Left cardiac atrium (tissue), 4 donors: ENCODE measurements around the gene COLEC12. TPM values are rescaled to one million over a fixed set of nuclear protein-coding genes. Genes with fewer than 3 reads are reported as not detected.

Source experiments
- ATAC-seq, 2 donors: fragments of 200-7000 bp; cut with Tn5 transposase; one replicate each; pipeline ENCODE4 v1.9.1; 2020; ENCODE audit warnings: mild to moderate bottlenecking in 2 of 2, moderate library complexity in 2 of 2
- DNase-seq: peaks from one replicate; pipeline ENCODE4 v3.0.0-alpha.2; 2020
- intact Hi-C, 2 donors: fragments of 100-400 bp; cut with DNase I; formaldehyde crosslinking; loops; one replicate each; pipeline versions ENCODE4 v1.14.1 to v1.15.1; 2022 to 2023
- total RNA-seq, 2 donors: library from RNA; stranded (reverse); fragmentation: NEBNext Ultra II Directional; extraction: Animal tissue kit (Norgen Biotek cat#: 25700); gene quantifications; one replicate each; pipeline ENCODE4 v1.2.1, GENCODE V29; 2021
- donor health status: DM: no; HTN: yes; CAD: no.
- donor health status: DM: no; HTN: yes; CAD: no; lungs with severe emphysema.
- donor health status: DM: yes; HTN: yes; CAD: no.
- donor health status: Dilated cardiomyopathy.

The COLEC12 gene
- total RNA-seq, 2 donors from 2014 or later, result 14.2 to 25.1 TPM

DNA sequence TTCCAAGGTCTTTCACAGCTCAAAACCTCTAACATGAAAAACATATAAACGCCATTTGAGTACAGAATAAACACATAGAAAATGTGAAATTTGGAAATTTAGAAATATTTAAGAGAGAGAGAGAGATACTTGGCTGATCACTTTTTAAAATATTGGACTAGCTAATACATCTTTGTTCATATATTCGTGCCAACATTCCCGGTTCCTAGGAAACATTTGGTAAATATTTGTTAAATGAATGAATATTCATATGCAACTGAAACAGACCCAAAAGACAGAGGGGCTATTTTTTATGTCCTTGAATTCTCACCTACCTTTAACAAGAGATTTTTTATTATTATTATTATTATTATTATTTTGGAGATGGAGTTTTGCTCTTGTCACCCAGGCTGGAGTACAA lies 8.3 kb upstream of the COLEC12 start:
- intact Hi-C loops, result no loop called here
- no peak for DNase-seq
- no peak for ATAC-seq

DNA sequence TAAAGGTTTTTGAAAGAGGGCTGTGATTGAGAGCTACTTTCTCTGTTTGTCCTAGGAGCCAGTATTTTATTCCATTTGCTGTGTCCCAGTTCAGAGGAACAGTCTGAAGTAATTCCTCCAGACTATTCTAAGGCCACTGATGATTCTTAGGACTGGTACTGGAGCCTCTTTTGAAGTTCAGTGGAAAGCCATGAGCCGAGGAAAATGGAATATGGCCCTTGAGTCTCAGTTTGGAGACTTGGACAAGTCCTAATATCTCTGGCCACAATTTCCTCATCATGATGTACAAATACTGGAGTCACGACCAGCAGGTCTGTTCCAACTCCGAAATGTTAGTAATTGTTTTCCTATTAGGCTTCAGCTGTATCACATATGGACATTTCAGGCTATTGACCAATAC lies 7.1 kb upstream of the COLEC12 start:
- ATAC-seq, result no peak
- intact Hi-C loops, result no loop called here
- no peak for DNase-seq

DNA sequence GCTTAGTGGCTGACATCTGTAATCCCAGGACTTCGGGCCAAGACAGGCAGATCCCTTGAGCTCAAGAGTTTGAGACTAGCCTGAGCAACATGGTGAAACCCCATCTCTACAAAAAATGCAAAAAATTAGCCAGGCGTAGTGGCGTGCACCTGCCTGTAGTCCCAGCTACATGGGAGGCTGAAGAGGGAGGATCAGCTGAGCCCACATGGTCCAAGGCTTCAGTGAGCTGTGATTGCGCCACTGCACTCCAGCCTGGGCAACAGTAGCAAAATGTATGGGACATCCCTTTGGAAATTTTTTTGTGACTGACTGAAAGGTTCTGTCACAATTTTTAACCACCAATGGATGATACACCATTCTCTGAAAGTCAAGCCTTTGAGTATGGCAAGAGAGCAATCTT lies 6.3 kb upstream of the COLEC12 start:
- intact Hi-C loops, result no loop called here
- ATAC-seq, result no peak

DNA sequence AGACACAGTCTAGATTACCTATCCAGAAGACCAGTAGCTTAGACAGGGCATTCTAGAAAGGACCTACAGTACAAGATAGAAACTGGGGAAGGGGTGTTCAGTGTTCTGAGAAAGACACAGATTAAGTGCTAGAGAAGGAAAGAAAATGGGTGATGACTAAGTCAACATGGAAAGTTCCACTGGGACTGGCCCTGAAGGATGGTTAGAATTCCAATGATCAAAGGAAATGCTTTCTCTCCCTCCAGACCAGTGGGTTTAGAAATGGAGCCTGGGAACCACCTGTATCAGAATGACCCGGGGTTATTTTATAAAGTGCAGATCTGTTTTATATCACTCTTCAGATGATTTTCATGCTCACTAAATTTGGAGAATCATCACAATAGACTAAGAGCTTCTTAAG lies 5.8 kb upstream of the COLEC12 start:
- DNase-seq (no peak), ATAC-seq (no peak)
- intact Hi-C loops, result no loop called here

More for the DNA sequence above, 6.3 kb upstream of the COLEC12 start:
- DNase-seq, result no peak

DNA sequence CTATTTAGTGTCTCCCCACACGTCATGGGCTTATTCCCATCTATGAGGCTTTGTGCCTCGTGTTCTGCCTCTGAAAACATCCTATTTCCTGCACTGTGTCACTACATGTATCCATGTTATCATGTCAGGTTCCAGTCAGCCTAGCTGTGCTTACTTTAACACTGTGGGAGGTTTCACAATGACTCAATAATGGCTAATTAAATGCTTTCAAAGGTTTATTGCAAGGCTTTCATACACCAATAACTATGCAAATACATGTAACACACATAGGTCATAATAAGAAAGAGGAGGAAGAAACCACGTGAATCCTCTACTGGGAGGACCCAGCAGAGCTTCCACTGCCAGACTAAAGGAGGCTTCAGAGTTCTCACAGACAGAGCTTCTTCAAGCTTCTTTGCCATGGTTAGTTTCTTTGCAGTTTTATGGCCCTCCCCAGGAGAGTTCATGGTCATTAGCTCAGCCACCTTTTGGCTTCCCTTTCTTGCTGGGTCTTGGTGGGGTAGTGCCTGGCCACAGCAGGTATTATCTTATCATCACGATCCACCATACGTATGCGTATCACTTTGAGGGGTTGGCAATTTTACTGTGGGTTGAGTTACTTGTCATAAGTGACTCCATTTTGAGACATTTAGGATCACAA lies 5.1 kb upstream of the COLEC12 start:
- DNase-seq (no peak), ATAC-seq (no peak)
- intact Hi-C loops, result no loop called here

DNA sequence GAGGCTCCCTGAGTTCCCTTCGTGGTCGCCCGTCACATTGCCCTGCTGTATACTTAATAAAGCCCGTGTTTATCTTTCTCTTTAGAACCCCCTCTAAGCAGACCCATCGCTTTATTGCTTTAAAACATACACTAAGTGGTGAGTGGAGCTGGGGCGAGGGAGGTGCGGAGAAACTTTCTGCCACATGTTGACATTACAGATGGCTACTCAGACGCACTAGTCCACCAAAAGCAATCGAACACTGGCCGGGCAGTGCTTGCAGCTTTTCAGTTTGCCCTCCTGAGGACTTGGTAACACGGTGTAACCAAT lies 859 bp upstream of the COLEC12 start:
- no peak for DNase-seq
- ATAC-seq, result no peak
- intact Hi-C loops, result no loop called here

DNA sequence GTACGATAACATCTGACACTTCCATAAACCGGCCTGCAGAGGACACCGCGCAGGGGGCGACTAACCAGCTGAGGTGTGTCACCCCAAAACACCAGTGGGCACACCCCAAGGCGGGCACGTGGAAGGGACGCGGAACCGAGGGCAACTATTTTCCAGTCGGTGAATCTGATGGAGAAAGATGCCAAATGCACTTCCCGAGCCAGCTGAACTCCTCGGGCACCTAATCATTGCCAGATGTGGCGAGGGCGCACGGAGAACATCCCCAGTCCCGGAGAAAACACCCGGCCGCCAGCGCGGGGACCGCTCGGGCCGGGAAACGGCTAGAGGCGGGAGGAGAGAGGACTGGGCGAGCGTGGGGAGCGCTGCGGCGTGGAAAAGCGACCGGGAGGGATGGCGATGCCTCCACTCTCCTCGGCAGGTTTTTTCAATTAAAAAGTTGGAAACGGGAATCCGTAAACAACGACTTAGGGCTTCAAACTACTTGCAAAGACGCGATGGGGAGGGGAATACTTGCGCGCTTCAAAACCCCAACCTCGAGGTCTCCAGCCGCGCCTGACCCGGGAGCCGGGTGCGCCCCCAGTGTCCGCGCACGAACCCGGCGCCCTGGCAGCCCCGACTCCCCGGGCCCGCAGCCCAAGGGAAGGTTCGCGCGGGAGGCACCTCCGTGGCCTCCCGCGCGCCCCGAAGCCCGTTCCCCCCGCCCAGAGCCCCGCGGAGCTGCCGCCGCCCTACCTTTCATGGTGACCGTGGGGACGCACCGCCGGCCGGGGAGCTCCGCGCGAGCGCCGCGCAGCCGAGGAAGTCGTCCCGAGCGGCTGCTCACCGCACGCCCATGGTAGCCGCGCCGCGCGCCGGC lies 497 bp downstream of the COLEC12 start:
- no peak for DNase-seq
- peak; percentile 44 to 46 for ATAC-seq
- intact Hi-C loops, result no loop called here

DNA sequence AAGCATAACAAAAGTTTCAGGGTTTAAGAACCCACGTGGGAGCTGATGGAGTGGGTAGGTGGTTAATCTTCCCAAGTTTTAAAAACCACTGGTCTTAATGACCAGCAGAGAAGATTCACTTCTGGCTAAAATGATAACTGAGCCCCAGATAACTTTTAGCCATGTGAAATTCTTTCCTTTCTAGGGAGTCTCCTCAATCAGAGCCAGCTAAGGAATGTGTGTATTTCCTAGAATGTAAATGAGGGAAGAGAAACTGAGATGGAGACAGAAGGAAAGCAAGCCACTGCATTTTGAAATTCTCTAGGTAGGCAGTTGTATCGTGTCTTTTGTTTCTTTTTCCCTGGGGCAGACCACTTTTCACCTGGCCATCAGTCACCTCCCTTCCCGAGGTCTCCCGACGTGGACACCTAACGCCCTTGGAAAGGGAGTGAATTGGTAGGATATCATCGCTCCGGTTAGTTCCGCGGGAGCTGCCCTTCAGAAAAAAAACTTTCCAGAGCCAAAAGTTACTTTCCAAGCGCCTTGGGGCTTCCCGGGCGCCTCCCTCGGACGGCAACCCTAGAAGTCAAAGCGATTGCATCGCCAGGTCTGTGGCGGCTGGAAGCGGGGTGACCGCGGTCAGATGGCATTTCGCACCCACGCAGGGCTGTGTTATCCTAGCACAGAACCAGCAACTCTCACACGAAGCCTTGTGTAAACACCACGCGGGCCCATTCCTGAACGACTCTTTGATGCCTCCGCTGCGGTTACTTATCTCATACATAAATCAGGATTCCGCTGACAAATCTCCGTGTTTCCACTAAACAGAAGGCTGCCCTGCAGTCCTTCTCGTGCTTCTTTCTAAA lies 1.3 kb downstream of the COLEC12 start:
- intact Hi-C loops, result no loop called here

DNA sequence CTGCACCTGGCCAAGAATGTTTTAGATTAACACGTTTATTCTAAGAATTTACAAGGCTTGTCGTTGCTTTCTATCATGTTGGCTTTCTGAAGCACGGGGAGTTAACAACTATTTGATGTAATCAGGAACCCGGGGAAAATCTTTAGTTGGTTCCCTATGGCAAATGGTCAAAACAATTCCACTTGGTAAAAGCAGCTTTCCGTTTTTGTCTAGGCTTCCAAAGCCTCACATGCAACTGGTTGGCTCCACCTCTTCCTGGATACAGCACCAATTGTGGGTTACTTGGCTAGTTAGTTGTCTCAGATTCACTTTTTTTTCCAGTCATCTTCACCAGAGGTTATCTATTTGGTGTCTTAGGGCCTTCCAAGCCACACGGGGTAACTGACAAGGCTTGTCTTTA lies 2.8 kb downstream of the COLEC12 start:
- intact Hi-C loops, result no loop called here
- DNase-seq, result no peak
- no peak for ATAC-seq

More for the DNA sequence above, 1.3 kb downstream of the COLEC12 start:
- ATAC-seq (peak in 1 of 2 donors; percentile 16), DNase-seq (no peak)

DNA sequence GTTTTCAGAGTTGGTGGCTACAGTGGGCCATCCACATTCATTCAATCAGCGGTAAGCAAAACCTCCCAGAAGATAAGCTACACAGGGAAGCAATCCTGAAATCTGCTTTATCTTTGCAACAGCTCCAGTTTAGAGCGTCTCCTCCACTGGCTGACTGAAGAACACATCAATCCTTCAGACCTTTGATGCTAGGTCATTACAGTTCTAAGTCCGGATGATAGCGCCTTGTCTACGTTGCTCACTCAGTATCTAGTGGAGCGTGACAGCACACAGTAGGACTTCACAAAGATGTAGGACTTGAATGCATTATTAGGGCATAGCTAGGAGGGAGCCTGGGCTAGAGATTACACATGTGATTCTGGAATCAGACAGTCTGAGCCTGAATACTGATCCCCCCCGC lies 5.0 kb downstream of the COLEC12 start:
- intact Hi-C loops, result no loop called here
- ATAC-seq (no peak), DNase-seq (no peak)

DNA sequence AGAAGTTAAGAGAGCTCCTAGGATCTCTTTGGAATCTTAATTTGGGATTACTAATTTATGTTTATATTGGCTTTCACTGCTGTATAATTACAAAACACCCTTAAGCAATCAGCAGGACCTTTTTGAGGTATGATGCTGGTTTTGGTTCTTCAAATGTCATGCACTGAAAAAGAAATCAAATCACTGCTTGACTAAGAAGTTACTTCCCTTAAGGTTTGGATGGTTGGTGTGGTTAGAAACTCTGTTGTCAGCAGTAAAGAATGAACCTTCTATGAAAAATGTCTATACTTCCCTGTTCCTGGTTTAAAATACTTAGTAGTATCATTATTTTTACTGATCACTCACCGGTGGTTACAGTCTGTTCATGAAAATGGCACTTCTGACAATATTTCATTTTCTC lies 5.5 kb downstream of the COLEC12 start:
- intact Hi-C loops, result no loop called here
- DNase-seq (no peak), ATAC-seq (peak in 1 of 2 donors; percentile 33)

DNA sequence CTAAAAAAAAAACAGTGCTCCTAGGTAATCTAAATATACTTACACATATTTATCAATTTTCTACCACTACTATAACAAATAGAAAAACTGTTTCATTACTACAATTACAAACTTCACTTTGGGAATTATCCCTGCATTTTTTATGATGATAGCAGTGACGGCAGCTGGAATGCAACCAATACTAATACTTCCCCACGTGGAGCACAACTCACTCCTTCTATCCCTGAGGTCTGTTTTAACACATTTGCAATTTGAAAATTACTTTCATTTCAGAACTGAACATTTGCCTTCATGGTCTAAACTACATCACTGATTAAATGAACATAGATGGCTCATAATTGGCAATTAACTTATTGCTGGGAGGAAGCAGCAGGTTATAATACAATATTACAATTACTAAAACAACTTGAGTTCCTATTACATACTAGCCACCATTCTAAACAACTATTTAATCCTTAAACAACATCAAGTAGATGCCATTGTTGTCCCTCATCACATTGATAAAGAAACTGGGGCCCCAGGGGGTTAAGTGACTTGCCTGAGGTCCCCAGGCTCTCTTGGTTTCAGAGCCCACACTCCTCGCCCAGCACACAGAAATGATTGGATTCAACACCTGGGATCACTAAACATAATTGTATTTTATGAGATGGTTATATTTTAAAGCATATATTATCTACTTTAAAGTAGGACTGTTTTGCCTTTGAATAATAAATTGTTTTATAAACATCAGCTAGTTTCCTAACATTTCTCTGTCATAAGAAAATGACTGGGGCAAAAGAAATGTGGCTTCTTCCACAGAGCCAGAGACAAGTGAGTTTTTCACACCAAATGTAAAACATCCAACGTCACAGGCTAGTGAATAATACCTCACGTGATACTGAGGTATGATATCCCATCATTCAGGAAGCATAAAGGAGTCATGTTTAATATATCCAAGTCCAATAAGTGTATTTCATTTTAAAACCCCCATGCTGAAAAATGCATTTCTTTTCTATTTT lies 6.2 kb downstream of the COLEC12 start:
- intact Hi-C loops, result no loop called here
- DNase-seq (no peak), ATAC-seq (peak in 1 of 2 donors; percentile 52)

DNA sequence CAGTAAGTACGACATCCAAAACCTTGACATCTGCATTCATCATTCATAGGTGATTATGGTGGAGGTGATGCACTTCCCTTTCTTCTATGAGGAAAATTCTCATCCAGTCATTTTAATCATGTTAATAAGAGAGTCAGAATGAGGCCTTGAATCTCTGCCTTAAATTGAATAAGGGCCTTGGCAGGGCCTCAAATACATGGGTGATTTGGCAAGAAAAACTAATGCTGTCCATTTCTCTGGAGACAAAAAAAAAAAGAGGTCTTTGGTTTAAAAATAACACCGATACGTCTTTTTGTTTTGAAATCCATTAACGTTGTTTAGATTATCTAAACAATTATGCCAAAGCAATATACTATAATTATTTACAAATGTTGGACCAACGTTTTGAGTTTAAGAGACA lies 8.1 kb downstream of the COLEC12 start:
- ATAC-seq (no peak), DNase-seq (no peak)
- intact Hi-C loops, result no loop called here

DNA sequence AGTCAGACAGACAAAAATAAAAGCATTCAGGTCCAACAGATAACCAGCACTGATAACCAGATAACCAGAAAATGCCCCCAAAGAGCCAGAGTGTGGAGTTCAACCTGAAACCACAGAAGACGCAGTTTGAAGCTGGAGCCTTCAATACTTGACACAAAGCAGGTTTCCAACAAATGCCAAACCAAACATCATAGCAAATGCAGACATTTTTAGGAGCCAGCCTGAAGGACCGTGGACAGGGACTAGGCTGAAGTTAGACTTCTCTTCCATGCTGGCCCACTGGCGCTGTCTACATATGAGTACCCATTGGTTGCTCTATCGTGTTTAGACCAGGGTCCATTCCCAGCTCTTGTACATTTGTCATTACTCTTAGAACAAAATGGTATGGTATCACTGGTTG lies 9.9 kb downstream of the COLEC12 start:
- intact Hi-C loops, result no loop called here
- DNase-seq, result no peak
- no peak for ATAC-seq

DNA sequence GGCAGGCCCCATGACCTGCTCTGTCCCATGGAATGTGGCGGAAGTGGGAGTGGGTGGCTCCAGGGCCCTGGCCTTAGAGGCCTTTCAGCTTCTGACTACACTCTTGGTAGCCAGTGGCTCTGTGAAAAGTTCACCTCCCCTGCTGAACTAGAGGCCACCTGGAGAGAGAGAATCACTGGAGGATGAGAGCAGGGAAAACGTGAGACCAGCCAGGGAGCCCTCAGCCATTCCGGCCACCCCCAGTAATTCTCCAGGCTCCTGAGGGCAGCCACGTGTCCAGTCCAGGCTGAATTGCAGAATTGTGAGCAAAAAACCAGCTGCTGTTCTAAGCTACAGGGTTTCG lies 10.5 kb downstream of the COLEC12 start:
- intact Hi-C loops, result no loop called here
- DNase-seq (no peak), ATAC-seq (no peak)

DNA sequence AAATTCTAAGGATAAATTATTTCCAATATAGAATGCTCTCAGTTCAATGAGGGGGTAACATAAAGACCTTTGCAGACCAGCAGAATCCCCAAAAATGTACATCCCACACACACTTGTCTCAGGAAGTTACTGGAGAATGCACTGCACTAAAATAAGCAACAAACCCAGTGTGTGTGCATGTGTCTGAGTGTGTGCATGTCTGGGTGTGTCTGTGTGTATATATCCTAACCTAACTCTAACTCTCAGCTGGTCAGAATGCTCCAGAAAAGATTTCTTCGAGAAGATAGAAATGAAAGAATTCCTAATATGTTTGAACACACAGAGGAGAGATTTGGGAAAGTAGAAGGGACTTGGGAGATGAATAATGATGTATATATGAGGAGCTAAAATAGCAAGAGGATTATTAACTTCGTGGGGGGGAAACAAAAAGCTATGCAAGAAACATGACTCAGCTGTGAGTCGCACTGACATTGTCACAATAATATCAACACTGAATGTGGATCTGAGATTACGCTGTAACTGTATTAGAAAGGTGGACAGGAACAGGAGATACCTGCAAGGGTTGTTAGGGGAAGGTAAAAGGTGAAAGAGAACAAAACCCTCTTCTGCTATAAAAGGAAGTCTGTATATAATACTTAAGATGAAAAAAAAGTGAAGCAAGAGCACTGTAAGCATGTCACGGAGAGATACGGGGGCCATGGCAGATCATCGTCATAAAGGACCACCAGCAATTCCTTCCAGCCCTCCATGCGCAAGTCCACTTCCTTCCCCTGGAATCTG lies 11.1 kb downstream of the COLEC12 start:
- intact Hi-C loops, result no loop called here
- ATAC-seq (no peak), DNase-seq (no peak)

DNA sequence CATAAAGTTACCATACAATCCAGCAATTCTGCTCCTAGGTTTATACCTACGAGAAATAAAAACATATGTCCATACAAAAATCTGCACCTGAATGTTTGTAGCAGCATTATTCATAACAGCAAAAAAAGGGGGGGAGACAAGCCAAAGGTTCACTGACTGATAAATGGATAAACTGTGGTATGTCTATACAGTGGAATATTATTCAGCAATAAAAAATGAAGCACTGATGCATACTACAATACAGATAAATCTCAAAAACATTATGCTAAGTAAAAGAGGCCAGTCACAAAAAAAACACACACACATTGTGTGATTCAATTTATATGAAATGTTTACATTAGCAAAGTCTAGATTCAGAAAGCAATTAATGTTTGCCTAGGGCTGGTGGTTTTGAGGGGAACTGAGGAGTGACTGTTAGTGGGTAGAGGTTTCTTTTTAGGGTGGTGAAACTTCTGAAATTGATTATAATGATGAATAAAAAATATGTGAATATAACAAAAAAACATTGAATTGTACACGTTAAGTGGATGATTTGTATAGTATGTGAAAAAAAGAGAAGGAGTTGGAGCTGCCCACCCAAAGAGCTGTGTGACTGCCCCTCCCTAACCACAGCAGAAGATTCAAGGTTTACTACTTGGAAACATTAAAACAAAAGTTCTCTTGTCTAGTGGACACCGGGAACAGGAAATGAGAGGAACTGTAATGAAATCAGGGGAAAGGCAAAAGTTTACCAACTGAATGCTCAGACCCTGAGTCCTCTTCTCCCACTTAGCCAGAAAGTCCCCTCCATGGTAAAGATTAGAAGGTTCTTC lies 13.4 kb downstream of the COLEC12 start:
- DNase-seq (no peak), ATAC-seq (no peak)
- intact Hi-C loops, result no loop called here
